A673 (cell line): ENCODE measurements around the gene TTLL5.

Experiments
- CTCF ChIP-seq: fragments of 300-800, 200-600 bp; sonication (generic); conservative IDR thresholded peaks from 2 replicates; pipeline ENCODE4 v1.5.1; 2017; ENCODE audit warnings: low read depth, mild to moderate bottlenecking, antibody characterized with exemption, low read length, moderate library complexity, mixed read lengths
- EZH2 ChIP-seq: fragments of 200-600 bp; sonication (generic); IDR thresholded peaks from 2 replicates; pipeline ENCODE4 v1.6.1; 2017; ENCODE audit warnings: borderline replicate concordance, low read depth, mild to moderate bottlenecking, mixed read lengths, antibody characterized with exemption, low read length; ENCODE audit not compliant: poor library complexity, severe bottlenecking

DNA sequence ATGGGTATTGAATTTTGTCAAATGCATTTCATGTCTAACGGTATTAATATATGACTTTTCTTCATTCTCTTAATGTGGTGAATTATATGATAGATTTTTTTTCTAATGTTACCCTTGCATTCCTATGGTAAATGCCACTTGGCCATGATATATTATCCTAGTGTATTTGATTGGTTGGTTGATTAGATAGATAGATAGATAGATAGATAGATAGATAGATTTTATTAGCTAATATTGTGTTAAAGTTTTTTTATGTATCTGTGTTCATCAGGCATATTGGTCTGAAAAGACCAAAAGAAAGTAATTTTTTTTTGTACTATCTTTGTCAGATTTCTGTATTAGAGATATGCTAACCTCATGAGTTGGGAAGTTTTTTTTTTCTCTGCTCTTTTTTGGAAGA, 196.2 kb downstream of the TTLL5 start:
- TF ChIP-seq CTCF: no peak
- TF ChIP-seq EZH2: no peak
